Epidermal melanocyte (primary cell): ENCODE results near the gene ESAM.

Experiments used
- DNase-seq: peaks from one replicate; pipeline ENCODE4 v3.0.0; 2011; ENCODE audit warnings: low spot score; ENCODE audit not compliant: insufficient read length

The ESAM gene

GRCh38 chr11:124762105-124762623 lies at the start of gene ESAM:
ESAM (minus strand) TSS chr11:124762290; CDS start chr11:124762154, 136 bp downstream.
- no peak for DNase-seq

- no peak for DNase-seq
Measured at GRCh38 chr11:124811399-124812125, 49.5 kb upstream of the ESAM start.

- DNase-seq, result no peak
Measured at GRCh38 chr11:124807660-124808270, 45.7 kb upstream of the ESAM start.

- DNase-seq, result no peak
Measured at GRCh38 chr11:124807201-124807600, 45.1 kb upstream of the ESAM start.

GRCh38 chr11:124804884-124805283 lies 42.8 kb upstream of the ESAM start:
- no peak for DNase-seq

GRCh38 chr11:124801636-124802312 lies 39.7 kb upstream of the ESAM start:
- DNase-seq, result no peak

- DNase-seq, result no peak
Measured at GRCh38 chr11:124801014-124801413, 38.9 kb upstream of the ESAM start.

- DNase-seq, result peak; percentile 55
Measured at GRCh38 chr11:124800226-124800929, 38.3 kb upstream of the ESAM start, which contains the start of gene MSANTD2. MSANTD2 (minus strand) TSS chr11:124800406; CDS start chr11:124800380, 26 bp downstream.

GRCh38 chr11:124799348-124800225 lies 37.5 kb upstream of the ESAM start:
- no peak for DNase-seq

GRCh38 chr11:124798991-124799347 lies 36.9 kb upstream of the ESAM start:
- DNase-seq, result no peak

- DNase-seq, result no peak
Measured at GRCh38 chr11:124796312-124796711, 34.2 kb upstream of the ESAM start.

GRCh38 chr11:124793466-124794278 lies 31.6 kb upstream of the ESAM start:
- no peak for DNase-seq

- no peak for DNase-seq
Measured at GRCh38 chr11:124791626-124792341, 29.7 kb upstream of the ESAM start.

GRCh38 chr11:124788521-124788920 lies 26.4 kb upstream of the ESAM start:
- DNase-seq, result no peak

GRCh38 chr11:124784051-124784450 lies 22.0 kb upstream of the ESAM start:
- DNase-seq, result no peak

- no peak for DNase-seq
Measured at GRCh38 chr11:124783002-124783401, 20.9 kb upstream of the ESAM start.

GRCh38 chr11:124779568-124779967 lies 17.5 kb upstream of the ESAM start:
- no peak for DNase-seq

- DNase-seq, result no peak
Measured at GRCh38 chr11:124778281-124778680, 16.2 kb upstream of the ESAM start.
